GM15510 (cell line): Measurements from ENCODE around the gene FAM204A.

Source experiments
- POLR2A ChIP-seq: IDR thresholded peaks from 3 replicates; pipeline ENCODE4 v1.6.1; 2011; ENCODE audit warnings: borderline replicate concordance; ENCODE audit not compliant: insufficient read length; ENCODE audit errors: extremely low read depth

Gene FAM204A

GRCh38 chr10:118253397-118253796, 88.7 kb downstream of the FAM204A start:
- no peak for TF ChIP-seq POLR2A

- no peak for TF ChIP-seq POLR2A
Observed at GRCh38 chr10:118251791-118252190, 90.3 kb downstream of the FAM204A start.

GRCh38 chr10:118249714-118250113, 92.4 kb downstream of the FAM204A start:
- TF ChIP-seq POLR2A: no peak
